IPS-NIHi7 (cell line): ENCODE results near the gene FAM168A.
"Not testable (repeated sequence)": the region's sequence is repeated elsewhere in the genome, so short reads cannot be mapped to it uniquely, and the experiment has no call there.

Source experiments
- DNase-seq: peaks from one replicate; pipeline ENCODE4 v3.0.0; 2012; ENCODE audit warnings: mixed read lengths; ENCODE audit errors: extremely low spot score

The FAM168A gene

GRCh38 chr11:73596547-73596946, 1.4 kb downstream of the FAM168A start:
- no peak for DNase-seq

- DNase-seq: no peak
Measured at GRCh38 chr11:73592640-73593039, 5.3 kb downstream of the FAM168A start.

- no peak for DNase-seq
Measured at GRCh38 chr11:73591743-73592142, 6.2 kb downstream of the FAM168A start.

GRCh38 chr11:73590991-73591390, 6.9 kb downstream of the FAM168A start:
- DNase-seq: no peak

- no peak for DNase-seq
Measured at GRCh38 chr11:73586791-73587190, 11.1 kb downstream of the FAM168A start.

- no peak for DNase-seq
Measured at GRCh38 chr11:73585834-73586575, 11.9 kb downstream of the FAM168A start.

- no peak for DNase-seq
Measured at GRCh38 chr11:73584831-73585230, 13.1 kb downstream of the FAM168A start.

- DNase-seq: no peak
Measured at GRCh38 chr11:73582653-73583052, 15.3 kb downstream of the FAM168A start.

- DNase-seq: not testable (repeated sequence)
Measured at GRCh38 chr11:73580749-73581148, 17.2 kb downstream of the FAM168A start.

- DNase-seq: no peak
Measured at GRCh38 chr11:73579641-73580434, 18.1 kb downstream of the FAM168A start.

- DNase-seq: no peak
Measured at GRCh38 chr11:73578592-73579185, 19.2 kb downstream of the FAM168A start.

GRCh38 chr11:73577496-73577917, 20.4 kb downstream of the FAM168A start:
- DNase-seq: no peak

GRCh38 chr11:73576185-73576614, 21.7 kb downstream of the FAM168A start:
- no peak for DNase-seq

- DNase-seq: not testable (repeated sequence)
Measured at GRCh38 chr11:73571982-73572381, 25.9 kb downstream of the FAM168A start.

- no peak for DNase-seq
Measured at GRCh38 chr11:73570415-73571114, 27.3 kb downstream of the FAM168A start.

GRCh38 chr11:73566977-73567755, 30.7 kb downstream of the FAM168A start:
- DNase-seq: no peak

GRCh38 chr11:73566422-73566821, 31.5 kb downstream of the FAM168A start:
- DNase-seq: no peak

GRCh38 chr11:73565804-73566203, 32.1 kb downstream of the FAM168A start:
- DNase-seq: no peak

GRCh38 chr11:73564903-73565302, 33.0 kb downstream of the FAM168A start:
- DNase-seq: no peak

GRCh38 chr11:73563539-73564200, 34.2 kb downstream of the FAM168A start:
- no peak for DNase-seq

GRCh38 chr11:73559743-73560142, 38.2 kb downstream of the FAM168A start:
- DNase-seq: no peak
